Glutamatergic neuron (in vitro differentiated cells): ENCODE results near the gene PTGES2. TPM values are rescaled to one million over a fixed set of nuclear protein-coding genes. Genes with fewer than 3 reads are reported as not detected.

ENCODE experiments used
- DNase-seq: peaks from one replicate; pipeline ENCODE4 v3.0.0; 2022
- H3K27ac Mint-ChIP-seq: one replicate; pipeline ENCODE4 v1.8.0; 2020; ENCODE audit warnings: mild to moderate bottlenecking, mixed read lengths, inconsistent platforms; ENCODE audit not compliant: unreplicated experiment
- H3K27me3 Mint-ChIP-seq: one replicate; pipeline ENCODE4 v1.8.0; 2020; ENCODE audit warnings: mild to moderate bottlenecking, moderate library complexity, mixed read lengths, inconsistent platforms; ENCODE audit not compliant: unreplicated experiment
- H3K36me3 Mint-ChIP-seq: one replicate; pipeline ENCODE4 v1.8.0; 2020; ENCODE audit warnings: mild to moderate bottlenecking, mixed read lengths, inconsistent platforms; ENCODE audit not compliant: unreplicated experiment
- H3K4me1 Mint-ChIP-seq: one replicate; pipeline ENCODE4 v1.8.0; 2020; ENCODE audit warnings: mild to moderate bottlenecking, low read depth, mixed read lengths, inconsistent platforms; ENCODE audit not compliant: unreplicated experiment
- H3K4me3 Mint-ChIP-seq: one replicate; pipeline ENCODE4 v1.8.0; 2020; ENCODE audit warnings: mild to moderate bottlenecking, mixed read lengths, inconsistent platforms; ENCODE audit not compliant: unreplicated experiment
- H3K9me3 Mint-ChIP-seq: one replicate; pipeline ENCODE4 v1.8.0; 2020; ENCODE audit warnings: mild to moderate bottlenecking, moderate library complexity, mixed read lengths, inconsistent platforms; ENCODE audit not compliant: unreplicated experiment
- total RNA-seq: library from RNA; stranded (reverse); fragmentation: NEBNext Ultra II Directional; extraction: Animal tissue kit (Norgen Biotek cat#: 25700); gene quantifications from one replicate; pipeline ENCODE4 v1.2.1, GENCODE V29; 2021; ENCODE audit not compliant: unreplicated experiment
- TF ChIP-seq, protein P1 (sequence below): fragments of 200-600 bp; sonication (generic); IDR thresholded peaks from one replicate; pipeline ENCODE4 v1.5.0; 2021; ENCODE audit not compliant: partially characterized antibody, unreplicated experiment

The PTGES2 gene
- total RNA-seq, 1 donor from 2014 or later, result 85.1 TPM

DNA sequence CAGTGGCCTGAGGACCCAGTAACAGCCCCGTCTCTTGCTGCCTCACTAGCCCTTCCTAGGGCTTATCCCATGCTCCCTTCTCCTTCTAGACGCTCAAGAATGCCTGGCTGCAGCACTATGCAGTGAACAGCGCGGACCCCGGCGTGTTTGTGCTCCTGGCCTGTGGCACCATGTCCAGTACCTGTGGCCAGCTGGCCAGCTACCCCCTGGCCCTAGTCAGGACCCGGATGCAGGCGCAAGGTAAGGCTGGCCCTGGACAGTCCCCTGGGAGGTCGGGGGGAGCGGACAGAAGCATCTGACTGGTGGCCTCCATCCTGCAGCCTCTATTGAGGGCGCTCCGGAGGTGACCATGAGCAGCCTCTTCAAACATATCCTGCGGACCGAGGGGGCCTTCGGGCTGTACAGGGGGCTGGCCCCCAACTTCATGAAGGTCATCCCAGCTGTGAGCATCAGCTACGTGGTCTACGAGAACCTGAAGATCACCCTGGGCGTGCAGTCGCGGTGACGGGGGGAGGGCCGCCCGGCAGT, 20.5 kb downstream of the PTGES2 start:
- peaks cover 8% of the 10 kb centered on the region for H3K9me3 Mint-ChIP-seq
- H3K4me1 Mint-ChIP-seq, result peaks cover 29% of the 10 kb centered on the region
- no peak overlapping the region for H3K27ac Mint-ChIP-seq
- no peak overlapping the region for H3K4me3 Mint-ChIP-seq
- no peaks in the 10 kb centered on the region for H3K36me3 Mint-ChIP-seq
- TF ChIP-seq, protein P1, sequence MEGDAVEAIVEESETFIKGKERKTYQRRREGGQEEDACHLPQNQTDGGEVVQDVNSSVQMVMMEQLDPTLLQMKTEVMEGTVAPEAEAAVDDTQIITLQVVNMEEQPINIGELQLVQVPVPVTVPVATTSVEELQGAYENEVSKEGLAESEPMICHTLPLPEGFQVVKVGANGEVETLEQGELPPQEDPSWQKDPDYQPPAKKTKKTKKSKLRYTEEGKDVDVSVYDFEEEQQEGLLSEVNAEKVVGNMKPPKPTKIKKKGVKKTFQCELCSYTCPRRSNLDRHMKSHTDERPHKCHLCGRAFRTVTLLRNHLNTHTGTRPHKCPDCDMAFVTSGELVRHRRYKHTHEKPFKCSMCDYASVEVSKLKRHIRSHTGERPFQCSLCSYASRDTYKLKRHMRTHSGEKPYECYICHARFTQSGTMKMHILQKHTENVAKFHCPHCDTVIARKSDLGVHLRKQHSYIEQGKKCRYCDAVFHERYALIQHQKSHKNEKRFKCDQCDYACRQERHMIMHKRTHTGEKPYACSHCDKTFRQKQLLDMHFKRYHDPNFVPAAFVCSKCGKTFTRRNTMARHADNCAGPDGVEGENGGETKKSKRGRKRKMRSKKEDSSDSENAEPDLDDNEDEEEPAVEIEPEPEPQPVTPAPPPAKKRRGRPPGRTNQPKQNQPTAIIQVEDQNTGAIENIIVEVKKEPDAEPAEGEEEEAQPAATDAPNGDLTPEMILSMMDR, result no peak
- peaks cover 9% of the 10 kb centered on the region for H3K27me3 Mint-ChIP-seq
- no peak for DNase-seq

DNA sequence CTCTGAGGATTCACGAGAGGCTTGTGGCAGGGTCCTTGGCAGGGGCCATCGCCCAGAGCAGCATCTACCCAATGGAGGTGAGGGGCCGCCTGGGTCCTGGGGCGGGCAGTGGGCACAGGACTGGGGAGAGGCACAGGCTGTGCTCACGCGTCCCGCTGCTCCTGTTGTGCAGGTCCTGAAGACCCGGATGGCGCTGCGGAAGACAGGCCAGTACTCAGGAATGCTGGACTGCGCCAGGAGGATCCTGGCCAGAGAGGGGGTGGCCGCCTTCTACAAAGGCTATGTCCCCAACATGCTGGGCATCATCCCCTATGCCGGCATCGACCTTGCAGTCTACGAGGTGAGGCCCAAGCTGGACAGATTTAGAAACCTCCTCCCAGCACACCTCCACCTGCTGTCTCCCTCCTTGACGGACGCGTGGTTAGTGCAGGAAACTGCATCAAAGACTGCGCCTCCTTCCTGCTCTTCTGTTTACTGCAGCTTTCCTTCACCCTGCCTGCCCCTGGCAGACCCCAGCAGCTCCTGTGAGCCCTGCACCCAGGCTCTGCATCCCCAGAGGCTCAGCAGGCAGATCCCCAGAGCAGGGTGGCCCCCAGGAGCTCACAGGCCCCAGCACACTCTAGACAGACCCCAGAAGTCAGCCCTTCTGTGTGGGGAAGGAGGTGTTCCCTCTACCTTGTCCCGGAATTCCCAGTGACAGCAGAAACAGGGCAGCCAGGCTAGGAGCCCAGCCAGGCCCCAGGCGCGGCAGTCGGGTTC, 21.2 kb downstream of the PTGES2 start:
- no peaks in the 10 kb centered on the region for H3K36me3 Mint-ChIP-seq

DNA sequence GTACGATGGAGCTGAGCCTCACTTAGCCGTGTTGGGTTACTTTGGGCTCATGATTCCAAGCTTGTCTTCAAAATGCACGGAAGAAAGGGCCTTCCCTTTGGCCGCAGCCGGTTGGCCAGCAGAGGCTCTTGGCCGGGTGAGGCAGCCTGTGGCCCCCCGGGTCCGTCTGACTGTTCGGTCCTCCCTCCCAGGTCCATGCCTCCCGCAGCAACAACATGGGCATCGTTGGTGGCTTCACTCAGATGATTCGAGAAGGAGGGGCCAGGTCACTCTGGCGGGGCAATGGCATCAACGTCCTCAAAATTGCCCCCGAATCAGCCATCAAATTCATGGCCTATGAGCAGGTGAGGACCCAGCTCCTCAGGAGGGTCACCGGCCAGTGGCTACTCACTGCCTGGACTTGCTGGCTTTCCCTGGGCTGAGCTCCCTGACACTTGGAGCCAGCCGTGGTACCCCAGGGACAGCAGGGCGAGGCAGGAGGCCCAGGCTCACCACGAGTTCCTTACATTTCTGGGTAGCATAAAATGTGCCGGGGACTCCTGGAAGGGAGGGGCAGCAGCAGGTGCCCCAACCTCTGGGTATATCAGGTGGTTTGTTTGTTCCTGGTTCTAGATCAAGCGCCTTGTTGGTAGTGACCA, 21.9 kb downstream of the PTGES2 start:
- H3K4me3 Mint-ChIP-seq, result no peak overlapping the region
- H3K9me3 Mint-ChIP-seq, result peaks cover 13% of the 10 kb centered on the region
- no peaks in the 10 kb centered on the region for H3K36me3 Mint-ChIP-seq

More for the DNA sequence above, 21.2 kb downstream of the PTGES2 start:
- Mint-ChIP-seq H3K27ac (no peak overlapping the region), H3K4me1 (peaks cover 34% of the 10 kb centered on the region), H3K27me3 (peaks cover 9% of the 10 kb centered on the region), H3K9me3 (peaks cover 10% of the 10 kb centered on the region), H3K4me3 (no peak overlapping the region)
- DNase-seq, result no peak
- TF ChIP-seq, protein P1, result no peak

DNA sequence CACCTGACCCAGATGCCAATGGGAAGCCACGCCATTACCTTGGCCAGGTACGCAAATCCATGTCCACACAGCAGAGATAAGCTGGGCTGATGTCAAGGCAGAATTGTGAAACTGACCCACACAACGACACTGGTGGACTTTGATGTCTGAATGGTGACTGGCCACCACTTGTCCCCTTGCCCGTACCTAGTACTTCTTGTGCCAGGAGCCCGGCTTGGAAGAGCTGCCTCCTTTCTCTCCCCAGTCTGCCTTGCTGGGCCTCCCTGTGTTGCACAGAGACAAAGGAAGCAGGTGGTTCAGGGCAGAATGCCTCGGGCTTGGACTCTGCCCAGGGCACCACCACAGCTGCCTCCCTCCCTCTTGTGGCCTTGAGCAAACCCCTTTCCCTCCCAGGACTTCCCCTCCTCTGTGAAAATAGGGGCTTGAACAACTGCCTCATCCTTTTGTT, 23.3 kb downstream of the PTGES2 start:
- TF ChIP-seq, protein P1, result no peak
- no peaks in the 10 kb centered on the region for H3K36me3 Mint-ChIP-seq
- H3K4me1 Mint-ChIP-seq, result peaks cover 48% of the 10 kb centered on the region
- H3K9me3 Mint-ChIP-seq, result peaks cover 11% of the 10 kb centered on the region
- H3K27ac Mint-ChIP-seq, result no peak overlapping the region
- no peak overlapping the region for H3K4me3 Mint-ChIP-seq
- DNase-seq, result no peak
- peaks cover 9% of the 10 kb centered on the region for H3K27me3 Mint-ChIP-seq

More for the DNA sequence above, 21.9 kb downstream of the PTGES2 start:
- Mint-ChIP-seq H3K27ac (no peak overlapping the region), H3K4me1 (peaks cover 40% of the 10 kb centered on the region), H3K27me3 (peaks cover 9% of the 10 kb centered on the region)
- TF ChIP-seq, protein P1, result no peak
- no peak for DNase-seq

DNA sequence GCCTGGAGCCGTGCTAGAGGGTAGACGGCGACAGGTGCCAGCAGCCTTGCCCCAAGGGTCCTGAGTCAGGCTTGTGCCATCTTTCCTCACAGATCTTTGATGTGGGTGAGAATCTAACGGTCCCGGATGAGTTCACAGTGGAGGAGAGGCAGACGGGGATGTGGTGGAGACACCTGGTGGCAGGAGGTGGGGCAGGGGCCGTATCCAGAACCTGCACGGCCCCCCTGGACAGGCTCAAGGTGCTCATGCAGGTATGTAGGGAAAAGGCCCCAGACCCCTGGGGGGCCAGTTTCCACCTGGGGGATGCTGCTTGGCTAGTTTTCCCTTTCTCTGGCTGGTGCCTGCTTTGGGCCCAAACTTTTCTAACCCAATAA, 24.0 kb downstream of the PTGES2 start:
- peaks cover 13% of the 10 kb centered on the region for H3K9me3 Mint-ChIP-seq
- H3K27ac Mint-ChIP-seq, result no peak overlapping the region
- TF ChIP-seq, protein P1, result no peak
- H3K4me1 Mint-ChIP-seq, result peaks cover 48% of the 10 kb centered on the region
- peaks cover 11% of the 10 kb centered on the region for H3K27me3 Mint-ChIP-seq
- no peak for DNase-seq
- H3K4me3 Mint-ChIP-seq, result no peak overlapping the region
- H3K36me3 Mint-ChIP-seq, result no peaks in the 10 kb centered on the region
